HL-60 (cell line): ENCODE data around the gene TUBB.

Experiments
- DNase-seq, 2 experiments: peaks; one replicate each; pipeline ENCODE4 v3.0.0-alpha.2; 2010 to 2020; ENCODE audit warnings: low read depth in 1 of 2, low spot score in 1 of 2
- H3K27ac ChIP-seq: fragments of 250-450 bp; sonication (Bioruptor Pico); replicated peaks from 2 replicates; pipeline ENCODE4 v1.5.1; 2020; ENCODE audit warnings: mild to moderate bottlenecking, moderate library complexity
- H3K27me3 ChIP-seq: fragments of 250-450 bp; sonication (Bioruptor Pico); 2 replicates; pipeline ENCODE4 v1.5.1; 2021; ENCODE audit warnings: mild to moderate bottlenecking, moderate library complexity; ENCODE audit not compliant: insufficient read depth, poor library complexity, severe bottlenecking
- H3K4me3 ChIP-seq: replicated peaks from 2 replicates; pipeline ENCODE4 v1.5.1; 2011; ENCODE audit warnings: mild to moderate bottlenecking, control low read depth, low read length; ENCODE audit not compliant: insufficient read depth
- GABPA ChIP-seq: IDR thresholded peaks from 2 replicates; pipeline ENCODE4 v1.6.1; 2012; ENCODE audit warnings: low read depth
- POLR2AphosphoS5 ChIP-seq: IDR thresholded peaks from 2 replicates; pipeline ENCODE4 v1.6.1; 2012; ENCODE audit warnings: low read depth
- SPI1 ChIP-seq: IDR thresholded peaks from 2 replicates; pipeline ENCODE4 v1.6.1; 2012; ENCODE audit warnings: low read depth, mild to moderate bottlenecking, borderline replicate concordance
- TF ChIP-seq, protein P1 (sequence below): IDR thresholded peaks from one replicate; pipeline ENCODE4 v1.5.1; 2011; ENCODE audit warnings: low read length, control low read depth, inconsistent platforms; ENCODE audit not compliant: insufficient read depth
- TF ChIP-seq, protein P2 (sequence below): IDR thresholded peaks from 2 replicates; pipeline ENCODE4 v1.6.1; 2012; ENCODE audit warnings: low read depth; ENCODE audit not compliant: insufficient replicate concordance

Gene TUBB

DNA sequence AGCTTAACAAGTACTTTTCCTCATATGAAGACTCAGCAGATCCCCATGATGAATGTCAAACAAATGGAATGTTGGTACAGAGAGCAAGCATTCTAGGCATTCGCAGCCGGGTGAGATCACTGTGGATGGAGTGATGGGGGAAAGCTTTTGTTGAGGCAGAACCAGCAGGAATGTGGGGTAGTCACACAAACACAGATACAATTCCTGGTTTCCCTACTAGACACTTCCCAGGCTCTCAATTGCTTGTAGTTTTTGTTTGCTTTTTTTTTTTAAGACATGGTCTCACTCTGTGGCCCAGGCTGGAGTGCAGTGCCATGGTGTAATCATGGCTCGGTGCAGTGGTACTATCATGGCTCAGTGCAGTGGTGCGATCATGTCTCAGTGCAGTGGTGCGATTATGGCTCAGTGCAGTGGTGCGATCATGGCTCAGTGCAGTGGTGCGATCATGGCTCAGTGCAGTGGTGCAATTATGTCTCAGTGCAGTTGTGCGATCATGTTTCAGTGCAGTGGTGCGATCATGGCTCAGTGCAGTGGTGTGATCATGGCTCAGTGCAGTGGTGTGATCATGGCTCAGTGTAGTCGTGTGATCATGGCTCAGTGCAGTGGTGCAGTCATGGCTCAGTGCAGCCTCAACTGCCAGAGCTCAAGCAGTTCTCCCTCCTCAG, 39.6 kb downstream of the TUBB start:
- Histone ChIP-seq H3K27me3 (no peaks in the 10 kb centered on the region), H3K27ac (no peak overlapping the region), H3K4me3 (no peak overlapping the region)
- TF ChIP-seq, protein P1, sequence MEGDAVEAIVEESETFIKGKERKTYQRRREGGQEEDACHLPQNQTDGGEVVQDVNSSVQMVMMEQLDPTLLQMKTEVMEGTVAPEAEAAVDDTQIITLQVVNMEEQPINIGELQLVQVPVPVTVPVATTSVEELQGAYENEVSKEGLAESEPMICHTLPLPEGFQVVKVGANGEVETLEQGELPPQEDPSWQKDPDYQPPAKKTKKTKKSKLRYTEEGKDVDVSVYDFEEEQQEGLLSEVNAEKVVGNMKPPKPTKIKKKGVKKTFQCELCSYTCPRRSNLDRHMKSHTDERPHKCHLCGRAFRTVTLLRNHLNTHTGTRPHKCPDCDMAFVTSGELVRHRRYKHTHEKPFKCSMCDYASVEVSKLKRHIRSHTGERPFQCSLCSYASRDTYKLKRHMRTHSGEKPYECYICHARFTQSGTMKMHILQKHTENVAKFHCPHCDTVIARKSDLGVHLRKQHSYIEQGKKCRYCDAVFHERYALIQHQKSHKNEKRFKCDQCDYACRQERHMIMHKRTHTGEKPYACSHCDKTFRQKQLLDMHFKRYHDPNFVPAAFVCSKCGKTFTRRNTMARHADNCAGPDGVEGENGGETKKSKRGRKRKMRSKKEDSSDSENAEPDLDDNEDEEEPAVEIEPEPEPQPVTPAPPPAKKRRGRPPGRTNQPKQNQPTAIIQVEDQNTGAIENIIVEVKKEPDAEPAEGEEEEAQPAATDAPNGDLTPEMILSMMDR = no peak
- no peak for TF ChIP-seq POLR2AphosphoS5
- DNase-seq = no peak

DNA sequence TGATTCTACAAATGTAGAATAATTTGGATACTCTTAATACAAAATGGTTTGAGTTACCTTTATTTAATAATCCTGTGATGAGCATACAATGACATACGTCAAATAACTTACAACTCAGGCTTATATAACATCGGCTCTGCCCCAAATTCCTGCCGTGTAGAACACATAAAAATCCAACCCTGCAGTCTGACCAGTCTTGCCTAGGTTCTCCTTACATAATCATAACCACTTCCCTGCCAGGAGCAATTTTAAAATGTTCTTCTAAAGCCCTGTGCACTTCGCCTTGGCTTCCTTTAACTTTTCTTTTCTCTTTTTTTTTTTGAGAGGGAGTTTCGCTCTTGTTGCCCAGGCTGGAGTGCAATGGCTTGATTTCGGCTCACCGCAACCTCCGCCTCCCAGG, 40.4 kb downstream of the TUBB start:
- Histone ChIP-seq H3K27ac (no peak overlapping the region), H3K27me3 (no peaks in the 10 kb centered on the region), H3K4me3 (no peak overlapping the region)
- DNase-seq = peak in 1 of 2 experiments; percentile 20
- TF ChIP-seq POLR2AphosphoS5 (no peak), GABPA (no peak), SPI1 (peak; percentile 42; the same call in 1 of the 2 replicates)
- TF ChIP-seq, protein P2, sequence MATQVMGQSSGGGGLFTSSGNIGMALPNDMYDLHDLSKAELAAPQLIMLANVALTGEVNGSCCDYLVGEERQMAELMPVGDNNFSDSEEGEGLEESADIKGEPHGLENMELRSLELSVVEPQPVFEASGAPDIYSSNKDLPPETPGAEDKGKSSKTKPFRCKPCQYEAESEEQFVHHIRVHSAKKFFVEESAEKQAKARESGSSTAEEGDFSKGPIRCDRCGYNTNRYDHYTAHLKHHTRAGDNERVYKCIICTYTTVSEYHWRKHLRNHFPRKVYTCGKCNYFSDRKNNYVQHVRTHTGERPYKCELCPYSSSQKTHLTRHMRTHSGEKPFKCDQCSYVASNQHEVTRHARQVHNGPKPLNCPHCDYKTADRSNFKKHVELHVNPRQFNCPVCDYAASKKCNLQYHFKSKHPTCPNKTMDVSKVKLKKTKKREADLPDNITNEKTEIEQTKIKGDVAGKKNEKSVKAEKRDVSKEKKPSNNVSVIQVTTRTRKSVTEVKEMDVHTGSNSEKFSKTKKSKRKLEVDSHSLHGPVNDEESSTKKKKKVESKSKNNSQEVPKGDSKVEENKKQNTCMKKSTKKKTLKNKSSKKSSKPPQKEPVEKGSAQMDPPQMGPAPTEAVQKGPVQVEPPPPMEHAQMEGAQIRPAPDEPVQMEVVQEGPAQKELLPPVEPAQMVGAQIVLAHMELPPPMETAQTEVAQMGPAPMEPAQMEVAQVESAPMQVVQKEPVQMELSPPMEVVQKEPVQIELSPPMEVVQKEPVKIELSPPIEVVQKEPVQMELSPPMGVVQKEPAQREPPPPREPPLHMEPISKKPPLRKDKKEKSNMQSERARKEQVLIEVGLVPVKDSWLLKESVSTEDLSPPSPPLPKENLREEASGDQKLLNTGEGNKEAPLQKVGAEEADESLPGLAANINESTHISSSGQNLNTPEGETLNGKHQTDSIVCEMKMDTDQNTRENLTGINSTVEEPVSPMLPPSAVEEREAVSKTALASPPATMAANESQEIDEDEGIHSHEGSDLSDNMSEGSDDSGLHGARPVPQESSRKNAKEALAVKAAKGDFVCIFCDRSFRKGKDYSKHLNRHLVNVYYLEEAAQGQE = no peak
- TF ChIP-seq, protein P1 = no peak

DNA sequence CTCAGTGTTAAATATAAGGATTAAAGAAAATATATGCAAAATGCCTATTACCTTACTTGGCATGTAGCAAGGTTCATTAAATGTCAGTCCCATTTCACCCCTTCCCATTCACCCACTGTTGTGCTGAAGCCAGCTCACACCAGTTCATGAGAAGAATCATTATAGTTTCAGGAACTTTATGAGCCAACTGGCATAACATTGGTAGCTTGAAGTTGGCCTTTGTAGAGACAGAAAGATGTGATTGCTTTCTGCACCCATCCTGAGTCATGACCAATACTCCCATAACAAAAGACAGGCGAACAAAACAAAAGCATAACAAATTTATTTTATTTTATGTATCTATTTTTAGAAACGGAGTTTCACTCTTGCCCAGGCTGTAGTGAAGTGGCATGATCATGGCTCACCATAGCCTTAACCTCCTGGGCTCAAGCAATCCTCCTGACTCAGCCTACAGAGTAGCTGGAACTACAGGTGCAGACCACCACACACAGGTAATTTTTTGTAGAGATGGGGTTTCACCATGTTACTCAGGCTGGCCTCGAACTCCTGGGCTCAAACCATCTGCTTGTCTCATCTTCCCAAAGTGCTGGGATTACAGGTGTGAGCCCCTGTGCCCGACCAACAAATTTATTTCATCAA, 41.8 kb downstream of the TUBB start:
- TF ChIP-seq, protein P1 = no peak
- no peak for TF ChIP-seq SPI1
- TF ChIP-seq GABPA = no peak
- TF ChIP-seq, protein P2 = no peak
- TF ChIP-seq POLR2AphosphoS5 = no peak
- Histone ChIP-seq H3K27ac (no peak overlapping the region), H3K4me3 (no peak overlapping the region), H3K27me3 (no peaks in the 10 kb centered on the region)
- no peak for DNase-seq
